Panc1 (cell line): ENCODE measurements around the gene DPM2. TPM values are rescaled to one million over a fixed set of nuclear protein-coding genes. Genes with fewer than 3 reads are reported as not detected.

Experiments
- ATAC-seq: fragments of 200-7000 bp; cut with Tn5 transposase; 2 replicates; pipeline ENCODE4 v1.9.1; 2020; ENCODE audit warnings: mild to moderate bottlenecking, moderate library complexity
- BruUV-seq: library from RNA; stranded (reverse); fragments of 400-500 nt; replicated peaks from 2 replicates; lab custom pipeline; 2021; lab: Mats Ljungman, UMichigan
- CTCF ChIA-PET: fragments of 300-600 bp; sonication (Branson Sonifier 250); formaldehyde crosslinking; loops from one replicate; lab custom pipeline; 2022; ENCODE audit warnings: antibody characterized with exemption; lab: Charles Lee
- POLR2A ChIA-PET: fragments of 300-600 bp; sonication (Branson Sonifier 250); formaldehyde crosslinking; loops from one replicate; lab custom pipeline; 2022; ENCODE audit warnings: antibody characterized with exemption; lab: Charles Lee
- DNase-seq: peaks from one replicate; pipeline ENCODE4 v3.0.0-alpha.2; 2010; ENCODE audit warnings: low read depth, low spot score
- H3K27ac ChIP-seq: 2 replicates; pipeline ENCODE4 v1.5.1; 2011; ENCODE audit warnings: mild to moderate bottlenecking, low read length, inconsistent platforms
- H3K27me3 ChIP-seq: fragments of 200-500 bp; sonication (Bioruptor generic); 2 replicates; pipeline ENCODE4 v1.6.0; 2014; ENCODE audit warnings: low read length, inconsistent platforms; ENCODE audit not compliant: control insufficient read depth, insufficient read depth
- H3K36me3 ChIP-seq: fragments of 200-500 bp; sonication (Bioruptor generic); 2 replicates; pipeline ENCODE4 v1.5.1; 2014; ENCODE audit warnings: inconsistent platforms, mild to moderate bottlenecking, low read length, moderate library complexity; ENCODE audit not compliant: control insufficient read depth, insufficient read depth
- H3K4me1 ChIP-seq: 2 replicates; pipeline ENCODE4 v1.5.1; 2011; ENCODE audit warnings: inconsistent platforms, mild to moderate bottlenecking, low read length, moderate library complexity; ENCODE audit not compliant: control insufficient read depth, insufficient read depth
- H3K4me3 ChIP-seq, 2 experiments: 2 replicates each; pipeline ENCODE4 v1.5.1; 2011 to 2012; ENCODE audit warnings: low read depth in 2 of 2, low read length in 2 of 2, mild to moderate bottlenecking in 2 of 2, inconsistent platforms in 1 of 2, moderate library complexity in 1 of 2
- H3K9me3 ChIP-seq: fragments of 200-500 bp; sonication (Bioruptor generic); 2 replicates; pipeline ENCODE4 v1.5.1; 2014; ENCODE audit warnings: low read depth, mild to moderate bottlenecking, inconsistent platforms, low read length, moderate library complexity; ENCODE audit not compliant: control insufficient read depth, insufficient read depth
- CTCF ChIP-seq: fragments of 450-650 bp; IDR thresholded peaks from 2 replicates; pipeline ENCODE4 v1.5.1; 2017; ENCODE audit warnings: mild to moderate bottlenecking
- POLR2AphosphoS5 ChIP-seq: IDR thresholded peaks from 2 replicates; pipeline ENCODE4 v1.6.1; 2012; ENCODE audit warnings: mild to moderate bottlenecking, low read depth, low read length, moderate library complexity
- REST ChIP-seq, 2 experiments: IDR thresholded peaks; 2 replicates each; pipeline ENCODE4 v1.6.1; 2011 to 2012; ENCODE audit warnings: low read depth in 2 of 2, control low read depth in 1 of 2, low read length in 1 of 2, mild to moderate bottlenecking in 1 of 2, moderate library complexity in 1 of 2; ENCODE audit not compliant: insufficient read depth in 1 of 2
- SIN3A ChIP-seq: IDR thresholded peaks from 2 replicates; pipeline ENCODE4 v1.6.1; 2012; ENCODE audit warnings: low read depth, mild to moderate bottlenecking, low read length, moderate library complexity, borderline replicate concordance; ENCODE audit not compliant: insufficient read depth
- TCF7L2 ChIP-seq: IDR thresholded peaks from 2 replicates; pipeline ENCODE4 v1.6.1; 2011; ENCODE audit warnings: mild to moderate bottlenecking, low read depth, low read length, inconsistent platforms
- in situ Hi-C: cut with HindIII; loops from 2 replicates; pipeline ENCODE4 v1.10.0; 2016; ENCODE audit warnings: low sequenced_read_pairs, low pct_unique_long_range_greater_than_20kb
- intact Hi-C: fragments of 100-400 bp; cut with micrococcal nuclease; formaldehyde crosslinking; loops from one replicate; pipeline ENCODE4 v1.10.0; 2022; ENCODE audit not compliant: unreplicated experiment
- total RNA-seq: library from RNA; stranded (reverse); gene quantifications from one replicate; pipeline ENCODE4 v1.2.1, GENCODE V29; 2021; ENCODE audit not compliant: unreplicated experiment

Gene DPM2
- total RNA-seq, 1 experiment from 2014 or later, result 58.7 TPM

GRCh38 chr9:127905788-127906191 is 31.9 kb downstream of the DPM2 start:
- DNase-seq (no peak), ATAC-seq (no peak)
- POLR2A ChIA-PET, result interaction anchor here (0.6 kb wide), 1 partner anchor 9 kb away, joined by 3 read pairs; no protein-coding TSS in a partner anchor
- no peaks in the 10 kb centered on the region for H3K9me3 ChIP-seq
- no TSS peak for BruUV-seq
- H3K27ac ChIP-seq, result peak overlapping the region; percentile 77; the same call in 1 of the 2 replicates
- intact Hi-C loops, result no loop called here
- H3K4me1 ChIP-seq, result peaks cover 35% of the 10 kb centered on the region
- H3K4me3 ChIP-seq, result no peak overlapping the region
- no peaks in the 10 kb centered on the region for H3K27me3 ChIP-seq
- TF ChIP-seq CTCF (no peak), TCF7L2 (no peak), SIN3A (no peak), POLR2AphosphoS5 (no peak), REST (IDR thresholded peaks at IDR 0.05; ENCODE audit: insufficient read depth in 1 of 2, low read depth in 2 of 2, low read length in 1 of 2) (no peak)
- in situ Hi-C loops, result no loop called here
- H3K36me3 ChIP-seq, result no peaks in the 10 kb centered on the region
- CTCF ChIA-PET, result no interaction called here

GRCh38 chr9:127905004-127905728 is 32.5 kb downstream of the DPM2 start:
- Histone ChIP-seq H3K4me3 (no peak overlapping the region), H3K27ac (peak overlapping the region; percentile 77), H3K27me3 (no peaks in the 10 kb centered on the region), H3K4me1 (peaks cover 36% of the 10 kb centered on the region), H3K9me3 (no peaks in the 10 kb centered on the region), H3K36me3 (no peaks in the 10 kb centered on the region)
- TF ChIP-seq TCF7L2, result no peak
- TF ChIP-seq POLR2AphosphoS5, result no peak
- no peak for TF ChIP-seq CTCF
- TF ChIP-seq REST (IDR thresholded peaks at IDR 0.05; ENCODE audit: insufficient read depth in 1 of 2, low read depth in 2 of 2, low read length in 1 of 2), result no peak
- TF ChIP-seq SIN3A, result no peak
- intact Hi-C loops, result no loop called here
- ChIA-PET CTCF (no interaction called here), POLR2A (interaction anchor here (0.6 kb wide), 1 partner anchor 10 kb away, joined by 3 read pairs; no protein-coding TSS in a partner anchor)
- ATAC-seq (peak; percentile 21), DNase-seq (no peak)
- in situ Hi-C loops, result no loop called here
- BruUV-seq, result no TSS peak
